ENCODE data around the gene CD2AP. TPM values are rescaled to one million over a fixed set of nuclear protein-coding genes. Genes with fewer than 3 reads are reported as not detected.

CD2AP gene, protein sequence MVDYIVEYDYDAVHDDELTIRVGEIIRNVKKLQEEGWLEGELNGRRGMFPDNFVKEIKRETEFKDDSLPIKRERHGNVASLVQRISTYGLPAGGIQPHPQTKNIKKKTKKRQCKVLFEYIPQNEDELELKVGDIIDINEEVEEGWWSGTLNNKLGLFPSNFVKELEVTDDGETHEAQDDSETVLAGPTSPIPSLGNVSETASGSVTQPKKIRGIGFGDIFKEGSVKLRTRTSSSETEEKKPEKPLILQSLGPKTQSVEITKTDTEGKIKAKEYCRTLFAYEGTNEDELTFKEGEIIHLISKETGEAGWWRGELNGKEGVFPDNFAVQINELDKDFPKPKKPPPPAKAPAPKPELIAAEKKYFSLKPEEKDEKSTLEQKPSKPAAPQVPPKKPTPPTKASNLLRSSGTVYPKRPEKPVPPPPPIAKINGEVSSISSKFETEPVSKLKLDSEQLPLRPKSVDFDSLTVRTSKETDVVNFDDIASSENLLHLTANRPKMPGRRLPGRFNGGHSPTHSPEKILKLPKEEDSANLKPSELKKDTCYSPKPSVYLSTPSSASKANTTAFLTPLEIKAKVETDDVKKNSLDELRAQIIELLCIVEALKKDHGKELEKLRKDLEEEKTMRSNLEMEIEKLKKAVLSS
- total RNA-seq, result 27.7 and 41.7 TPM in 2 replicates

DNA sequence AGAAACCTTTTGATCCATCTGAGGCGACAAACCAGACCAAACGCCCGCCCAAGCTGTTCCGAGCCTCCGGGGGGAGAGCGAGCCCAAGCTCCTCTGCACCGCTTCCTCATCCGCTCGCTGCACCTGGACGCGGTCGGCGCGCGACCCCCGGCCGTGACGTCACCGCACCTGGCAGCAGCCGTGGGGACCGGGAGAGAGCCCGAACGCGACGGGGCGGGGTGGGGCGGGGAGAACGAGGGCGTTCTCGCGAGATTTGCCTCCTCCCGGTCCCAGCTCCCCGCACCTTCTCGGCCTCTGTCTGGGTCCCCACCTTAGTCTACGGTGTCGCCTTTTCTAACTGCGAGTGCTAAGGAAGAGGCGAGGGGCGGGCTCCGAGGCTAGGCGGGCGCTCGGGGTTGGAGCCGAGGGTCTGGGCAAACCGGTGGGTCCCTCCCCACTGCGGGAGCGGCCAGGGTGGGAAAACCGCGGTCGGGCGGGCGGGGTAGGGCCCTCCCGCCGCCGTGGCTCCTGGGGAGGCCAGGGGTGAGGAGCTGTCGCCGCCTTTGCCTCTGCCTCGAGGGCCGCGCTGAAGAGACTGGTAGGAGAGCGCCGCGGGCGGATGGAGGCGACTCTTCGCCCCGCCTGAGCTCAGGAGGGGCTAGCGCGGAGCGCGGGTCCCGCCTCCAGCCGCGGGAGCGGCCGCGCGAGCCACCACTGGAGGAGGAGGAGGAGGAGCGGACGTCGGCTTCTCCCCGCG is at the start of gene CD2AP:
Gene CD2AP, plus strand, starts transcription at position 293 of the 736 bp plus-strand sequence. CDS start 456 bp downstream, outside the sequence.

Other genes with a start within 250 kb of the CD2AP start
- gene TNFRSF21, start 167.9 kb upstream of the CD2AP start, total RNA-seq, result 72.3 TPM in 2 replicates
- gene ADGRF4, start 220.8 kb downstream of the CD2AP start, total RNA-seq, result 16.0 and 27.0 TPM in 2 replicates